Measurements from ENCODE around the gene NSL1.
A peak's percentile ranks its signal among the peaks of the same experiment; 100 is the strongest.
"Not testable (repeated sequence)": the region's sequence is repeated elsewhere in the genome, so short reads cannot be mapped to it uniquely, and the experiment has no call there.

Gene NSL1

DNA sequence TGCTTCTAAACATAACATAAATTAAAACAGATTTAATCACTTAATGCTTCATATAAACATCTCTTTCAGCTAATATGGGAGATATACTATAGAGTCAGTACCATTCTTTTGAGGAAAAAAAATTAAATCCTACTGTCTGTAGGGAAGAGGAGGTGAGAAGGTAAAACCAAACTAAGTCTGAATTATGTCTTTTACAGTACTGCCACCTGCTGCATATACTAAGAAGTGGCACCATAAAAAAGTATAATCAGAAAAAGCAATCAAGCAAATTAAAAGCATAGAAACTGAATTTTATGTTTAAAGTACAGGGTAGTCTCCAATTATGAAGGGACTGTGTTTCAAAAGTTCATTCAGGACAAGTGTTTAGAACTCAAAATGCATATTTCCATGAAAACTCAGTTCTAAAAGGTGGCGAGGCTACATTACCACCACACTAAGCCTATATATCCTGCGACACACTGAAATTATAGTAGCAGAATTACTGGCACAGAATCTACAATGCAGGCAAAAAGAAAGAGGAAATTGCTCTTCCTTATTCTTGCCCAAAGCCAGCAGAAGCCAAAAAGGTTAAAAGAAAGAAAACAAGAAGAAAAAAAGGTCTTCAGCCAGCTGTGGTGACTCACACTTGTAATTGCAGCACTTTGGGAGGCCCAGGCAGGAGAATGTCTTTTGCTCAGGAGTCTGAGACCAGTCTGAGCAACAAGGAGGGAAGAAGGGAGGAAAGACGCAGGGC lies 9.0 kb downstream of the NSL1 start:
- DNase-seq: peak; percentile 28

DNA sequence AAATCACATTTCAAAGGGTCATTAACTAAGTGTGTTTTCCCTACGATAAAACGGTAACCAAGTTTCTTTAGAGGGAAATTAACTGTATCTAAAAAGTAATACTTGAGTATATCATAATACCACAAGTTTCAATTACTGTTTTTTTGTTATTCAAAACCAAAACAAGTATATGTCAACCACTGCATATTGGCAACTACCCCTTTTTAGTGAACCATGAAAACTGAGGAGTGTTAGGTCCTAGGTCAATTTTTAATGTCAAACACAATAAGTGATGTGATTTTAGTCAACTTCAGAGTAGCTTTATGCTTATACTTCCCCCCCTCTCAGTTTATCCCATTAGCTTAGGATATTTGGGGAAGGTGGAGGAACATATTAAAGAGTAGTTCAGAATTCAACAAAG lies 10.4 kb downstream of the NSL1 start:
- DNase-seq: no peak

DNA sequence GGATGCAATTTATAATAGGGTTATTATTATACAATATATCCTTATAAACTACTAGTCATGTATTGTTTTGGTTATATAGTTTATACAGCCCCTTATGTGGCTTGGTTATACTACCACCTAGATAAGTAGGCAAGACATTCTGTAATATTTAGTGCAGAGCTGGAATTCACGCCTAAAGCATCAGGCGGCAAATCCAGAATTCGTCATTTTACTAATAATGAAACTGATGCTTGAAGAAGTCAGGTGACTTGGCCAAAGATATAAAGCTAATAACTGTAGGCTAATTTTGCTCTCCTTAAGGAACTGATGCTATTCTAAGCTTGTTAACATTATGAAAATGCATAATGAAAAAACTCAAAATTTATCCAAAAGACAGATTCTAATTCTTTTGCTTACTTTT lies 10.8 kb downstream of the NSL1 start:
- DNase-seq: no peak

DNA sequence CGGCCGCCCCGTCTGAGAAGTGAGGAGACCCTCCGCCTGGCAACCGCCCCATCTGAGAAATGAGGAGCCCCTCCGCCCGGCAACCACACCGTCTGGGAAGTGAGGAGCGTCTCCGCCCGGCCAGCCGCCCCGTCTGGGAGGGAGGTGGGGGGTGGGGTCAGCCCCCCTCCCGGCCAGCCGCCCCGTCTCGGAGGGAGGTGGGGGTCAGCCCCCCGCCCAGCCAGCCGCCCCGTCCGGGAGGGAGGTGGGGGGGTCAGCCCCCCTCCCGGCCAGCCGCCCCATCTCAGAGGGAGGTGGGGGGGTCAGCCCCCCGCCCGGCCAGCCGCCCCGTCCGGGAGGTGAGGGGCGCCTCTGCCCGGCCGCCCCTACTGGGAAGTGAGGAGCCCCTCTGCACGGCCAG lies 12.5 kb downstream of the NSL1 start:
- not testable (repeated sequence) for DNase-seq

DNA sequence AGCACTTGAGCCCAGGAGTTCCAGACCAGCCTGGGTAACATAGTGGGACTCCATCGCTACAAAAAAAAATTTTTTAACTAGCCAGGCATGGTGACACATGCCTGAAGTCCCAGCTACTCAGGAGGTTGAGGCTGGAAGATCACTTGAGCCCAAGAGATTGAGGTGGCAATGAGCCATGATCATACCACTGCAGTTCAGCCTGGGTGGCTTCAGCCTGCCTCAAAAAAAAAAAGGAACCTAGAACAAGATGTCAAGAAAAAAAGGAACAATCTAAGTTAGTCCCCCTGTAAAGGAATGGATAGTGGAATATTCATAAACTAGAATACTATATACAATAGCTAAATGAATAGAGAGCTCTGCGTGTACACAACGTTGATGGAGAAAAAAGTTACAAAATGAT lies 14.4 kb downstream of the NSL1 start:
- no peak for DNase-seq

DNA sequence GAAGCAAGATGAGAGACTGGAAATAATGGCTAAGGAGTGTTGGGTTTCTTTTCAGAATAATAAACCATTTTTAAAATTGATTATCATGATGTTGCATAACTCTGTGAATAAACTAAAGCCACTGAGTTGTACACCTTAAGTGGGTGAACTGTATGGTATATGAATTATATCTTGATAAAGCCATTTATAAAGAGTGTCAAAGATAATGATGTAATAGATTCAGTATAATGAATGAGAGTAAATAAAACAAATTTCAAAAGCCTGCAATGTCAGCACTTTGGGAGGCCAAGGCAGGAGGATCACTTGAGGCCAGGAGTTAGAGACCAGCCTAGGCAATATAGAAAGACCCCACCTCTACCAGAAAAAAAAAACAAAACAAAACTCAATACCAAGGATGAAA lies 16.3 kb downstream of the NSL1 start:
- no peak for DNase-seq

DNA sequence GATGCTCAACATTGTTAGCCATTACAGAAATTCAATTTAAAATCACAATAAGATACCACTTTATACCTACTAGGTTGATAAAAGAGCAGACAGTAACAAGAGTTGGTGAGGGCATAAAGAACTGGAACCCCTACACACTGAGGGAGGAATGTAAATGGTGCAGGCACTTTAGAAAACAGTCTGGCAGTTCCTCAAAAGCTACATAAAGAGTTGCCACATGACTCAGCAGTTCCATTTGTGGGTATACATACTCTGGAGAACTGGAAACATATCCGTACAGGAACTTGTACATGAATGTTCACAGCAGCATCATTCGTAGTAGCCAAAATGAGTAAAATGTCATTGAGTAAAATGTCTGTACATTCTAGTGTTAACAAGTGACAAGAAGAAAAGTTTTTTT lies 17.0 kb downstream of the NSL1 start:
- DNase-seq: peak; percentile 51

DNA sequence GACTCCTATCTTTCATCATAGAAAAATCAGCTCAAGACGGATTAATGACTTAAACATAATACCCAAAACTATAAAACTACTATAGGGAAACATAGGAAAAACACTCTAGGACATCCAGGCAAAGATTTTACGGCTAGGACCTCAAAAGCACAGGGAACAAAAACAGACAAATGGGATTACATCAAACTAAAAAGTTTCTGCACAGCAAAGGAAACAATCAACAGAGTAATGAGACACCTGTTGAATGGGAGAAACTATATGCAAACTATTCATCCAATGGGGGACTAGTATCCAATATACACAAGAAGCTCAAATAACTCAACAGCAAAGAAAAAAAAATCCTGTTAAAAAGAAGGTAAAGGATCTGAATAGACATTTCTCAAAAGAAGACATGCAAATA lies 18.6 kb downstream of the NSL1 start:
- DNase-seq: no peak

DNA sequence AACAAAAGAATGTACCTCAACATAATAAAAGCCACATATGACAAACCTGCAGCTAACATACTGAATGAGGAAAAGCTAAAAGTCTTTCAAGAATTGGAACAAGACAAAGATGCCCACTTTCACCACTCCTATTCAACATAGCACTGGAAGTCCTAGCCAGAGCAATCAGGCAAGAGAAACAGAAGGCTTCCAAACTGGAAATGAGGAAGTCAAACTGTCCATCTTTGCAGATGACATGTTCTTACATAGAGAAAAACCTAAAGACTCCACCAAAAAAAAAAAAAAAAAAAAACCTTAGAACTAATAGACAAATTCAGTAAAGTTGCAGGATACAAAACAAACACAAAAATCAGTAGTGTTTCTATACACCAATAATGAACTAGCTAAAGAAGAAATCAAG lies 20.2 kb downstream of the NSL1 start:
- DNase-seq: no peak

DNA sequence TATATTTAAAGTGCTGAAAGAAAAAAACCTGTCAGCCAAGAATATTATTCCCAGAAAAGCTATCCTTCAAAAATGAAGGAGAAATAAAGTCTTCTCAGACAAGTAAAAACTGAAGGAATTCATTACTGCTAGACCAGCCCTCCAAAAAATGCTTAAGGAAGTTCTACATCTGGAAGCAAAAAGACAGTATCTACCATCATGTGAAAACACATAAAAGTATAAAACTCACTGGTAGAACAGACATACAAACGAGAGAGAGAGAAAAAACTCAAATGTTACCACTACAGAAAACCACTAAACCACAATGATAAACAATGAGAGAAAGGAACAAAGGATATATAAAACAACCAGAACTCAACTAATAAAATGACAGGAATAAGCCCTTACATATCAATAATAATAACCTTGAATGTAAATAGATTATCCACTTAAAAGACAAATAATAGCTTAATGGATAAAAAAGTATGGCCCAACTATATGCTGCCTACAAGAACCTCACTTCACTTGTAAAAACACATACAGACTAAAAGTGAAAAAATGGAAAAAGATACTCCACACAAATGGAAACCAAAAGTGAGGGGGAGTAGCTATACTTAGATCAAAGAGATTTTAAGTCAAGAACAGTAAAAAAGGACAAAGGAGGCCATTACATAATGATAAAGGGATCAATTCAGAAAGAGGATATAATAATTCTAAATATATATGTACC lies 22.0 kb downstream of the NSL1 start:
- no peak for DNase-seq

DNA sequence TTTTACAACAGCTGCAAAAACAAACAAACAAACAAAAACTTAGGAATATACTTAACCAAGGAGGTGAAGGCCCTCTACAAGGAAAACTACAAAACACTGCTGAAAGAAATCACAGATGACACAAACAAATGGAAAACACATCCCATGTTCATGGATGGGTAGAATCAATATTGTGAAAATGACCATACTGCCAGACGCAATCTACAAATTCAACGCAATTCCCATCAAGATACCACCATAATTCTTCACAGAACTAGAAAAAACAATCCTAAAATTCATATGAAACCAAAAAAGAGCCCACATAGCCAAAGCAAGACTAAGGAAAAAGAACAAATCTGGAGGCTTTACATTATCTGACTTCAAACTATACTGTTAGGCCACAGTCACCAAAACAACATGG lies 24.8 kb downstream of the NSL1 start:
- not testable (repeated sequence) for DNase-seq

DNA sequence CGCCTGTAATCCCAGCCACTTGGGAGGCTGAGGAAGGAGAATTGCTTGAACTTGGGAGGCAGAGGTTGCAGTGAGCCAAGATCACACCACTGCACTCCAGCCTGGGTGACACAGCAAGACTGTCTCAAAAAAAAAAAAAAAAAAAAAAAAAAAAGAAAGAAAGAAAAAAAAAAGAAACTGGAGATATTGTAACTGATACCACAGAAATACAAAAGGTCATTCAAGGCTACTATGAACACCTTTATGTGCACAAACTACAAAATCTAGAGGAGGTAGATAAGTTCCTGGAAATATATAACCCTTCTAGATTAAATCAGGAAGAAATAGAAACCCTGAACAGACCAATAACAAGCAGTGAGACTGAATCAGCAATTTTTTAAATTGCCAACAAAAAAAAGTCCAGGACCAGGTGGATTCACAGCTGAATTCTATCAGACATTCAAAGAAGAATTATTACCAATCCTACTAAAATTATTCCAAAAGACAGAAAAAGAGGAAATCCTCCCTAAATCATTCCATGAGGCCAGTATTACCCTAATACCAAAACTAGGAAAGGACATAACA lies 26.8 kb downstream of the NSL1 start:
- DNase-seq: not testable (repeated sequence)

DNA sequence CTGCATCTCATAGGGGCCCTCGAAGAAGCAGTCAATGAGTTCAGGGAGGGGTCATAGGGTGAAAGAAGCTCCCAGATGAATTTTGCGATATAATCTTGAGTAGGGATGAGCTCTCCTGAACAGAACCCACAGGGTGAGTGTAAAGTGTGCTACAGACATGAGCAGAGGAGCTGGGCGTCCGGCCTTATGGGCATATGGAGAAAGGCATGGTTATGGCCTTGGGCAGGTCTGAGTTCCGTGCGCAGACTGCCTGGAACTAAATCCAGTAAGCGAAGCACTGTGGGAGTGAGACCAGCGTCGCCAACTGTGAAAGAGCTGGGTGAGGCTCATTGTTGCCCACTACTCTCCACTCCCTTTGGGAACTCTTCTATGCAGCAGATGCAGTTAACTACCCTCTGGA lies 28.7 kb downstream of the NSL1 start:
- DNase-seq: no peak

DNA sequence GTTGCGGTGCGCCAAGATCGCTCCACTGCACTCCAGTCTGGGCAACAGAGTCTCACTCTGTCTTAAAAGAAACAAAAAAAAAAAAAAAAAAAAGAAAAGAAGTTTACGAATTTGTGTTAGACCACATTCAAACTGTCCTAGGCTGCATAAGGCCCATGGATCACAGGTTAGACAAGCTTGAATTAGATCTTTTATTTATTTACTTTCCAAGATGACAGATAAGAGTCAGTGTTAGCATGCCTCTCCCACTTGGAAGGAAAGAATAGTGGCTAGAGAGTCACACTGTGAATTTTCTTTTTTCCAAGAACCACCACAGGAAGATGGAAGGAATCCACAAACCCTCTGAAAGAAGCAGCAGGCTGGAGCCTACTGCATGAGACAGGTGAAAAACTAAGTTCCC lies 29.3 kb downstream of the NSL1 start:
- DNase-seq: no peak

DNA sequence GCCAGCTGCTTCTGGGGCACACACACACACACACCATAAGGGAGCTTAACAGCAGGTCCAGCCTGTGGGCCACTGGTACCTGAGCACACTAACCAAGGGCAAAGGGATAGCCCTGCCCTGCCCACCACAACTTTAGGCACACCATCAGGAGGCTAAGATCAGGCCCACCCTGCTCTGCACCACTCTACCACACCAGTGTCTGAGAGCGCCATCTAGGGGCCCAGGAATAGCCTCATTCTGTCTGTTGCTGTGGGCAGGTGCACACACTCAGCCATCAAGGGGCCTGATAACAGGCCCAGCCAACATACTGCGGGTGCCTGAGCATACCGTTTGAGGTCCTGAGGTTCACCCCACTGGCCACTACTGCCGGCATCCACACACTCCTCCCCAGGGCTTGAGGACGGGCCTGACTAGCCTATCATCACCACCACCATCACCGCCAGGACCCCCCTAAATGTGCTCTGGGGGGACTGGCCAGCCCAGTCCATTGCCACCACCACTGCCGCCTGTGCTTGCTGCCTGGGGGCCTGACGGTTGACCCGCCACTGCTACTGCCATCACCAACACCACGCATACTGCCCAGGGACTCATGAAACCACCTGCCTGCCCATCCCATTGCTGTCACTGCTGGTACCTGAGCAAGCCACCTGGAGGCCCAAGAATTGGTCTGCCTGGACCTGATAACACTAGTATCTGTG lies 31.3 kb downstream of the NSL1 start:
- DNase-seq: no peak

DNA sequence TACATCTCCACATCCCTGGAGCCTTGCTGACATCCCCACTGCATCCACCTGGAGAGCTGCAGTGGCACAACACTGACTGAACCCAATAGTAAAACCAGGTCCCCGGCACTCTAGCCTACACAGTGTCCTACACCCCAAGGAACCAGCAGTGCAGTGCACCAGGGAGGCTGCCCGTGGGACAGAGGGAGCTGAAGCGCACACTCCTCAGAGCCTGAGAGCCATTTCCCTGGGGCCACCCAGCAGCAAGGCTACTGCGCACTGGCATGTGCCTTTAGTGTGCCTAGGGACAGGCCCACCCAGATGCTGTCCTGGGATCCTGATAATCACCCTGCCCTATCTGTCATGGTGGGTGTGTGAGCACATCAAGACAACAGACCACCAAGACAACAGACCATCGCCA lies 31.9 kb downstream of the NSL1 start:
- DNase-seq: no peak

DNA sequence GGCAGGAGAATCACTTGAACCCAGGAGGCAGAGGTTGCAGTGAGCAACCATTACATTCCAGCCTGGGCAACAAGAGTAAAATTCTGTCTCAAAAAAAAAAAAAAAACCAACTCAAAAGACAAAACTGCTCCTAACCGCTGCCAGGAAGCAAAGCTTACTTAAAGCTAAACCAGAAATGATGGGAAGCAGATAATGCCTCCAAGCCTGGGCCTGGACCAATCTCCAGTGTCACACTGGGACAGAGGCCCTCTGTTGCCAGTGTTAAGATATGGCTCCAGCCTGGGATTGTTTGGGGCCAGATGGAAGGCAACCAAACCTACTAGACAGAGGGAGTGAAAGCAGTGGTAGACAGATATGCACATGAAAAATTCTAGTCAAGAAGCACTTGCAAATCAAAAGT lies 36.9 kb downstream of the NSL1 start:
- no peak for DNase-seq

DNA sequence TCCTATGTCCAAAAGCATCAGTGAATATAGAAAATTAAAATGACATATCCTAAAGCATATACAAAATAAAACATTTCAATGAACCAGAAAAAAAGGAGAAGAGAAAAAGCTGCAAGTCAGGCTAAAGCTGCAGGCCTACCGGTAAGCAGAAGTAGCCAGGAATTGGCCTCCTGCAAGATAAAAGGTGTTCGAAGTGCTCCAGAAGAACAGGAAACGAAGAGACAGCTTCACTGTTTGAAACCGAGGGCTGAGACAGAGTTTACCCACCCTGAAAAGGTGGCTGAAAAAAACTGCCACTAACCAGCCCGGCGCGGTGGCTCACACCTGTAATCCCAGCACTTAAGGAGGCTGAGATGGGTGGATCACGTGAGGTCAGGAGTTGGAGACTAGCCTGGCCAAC lies 37.4 kb downstream of the NSL1 start:
- no peak for DNase-seq

DNA sequence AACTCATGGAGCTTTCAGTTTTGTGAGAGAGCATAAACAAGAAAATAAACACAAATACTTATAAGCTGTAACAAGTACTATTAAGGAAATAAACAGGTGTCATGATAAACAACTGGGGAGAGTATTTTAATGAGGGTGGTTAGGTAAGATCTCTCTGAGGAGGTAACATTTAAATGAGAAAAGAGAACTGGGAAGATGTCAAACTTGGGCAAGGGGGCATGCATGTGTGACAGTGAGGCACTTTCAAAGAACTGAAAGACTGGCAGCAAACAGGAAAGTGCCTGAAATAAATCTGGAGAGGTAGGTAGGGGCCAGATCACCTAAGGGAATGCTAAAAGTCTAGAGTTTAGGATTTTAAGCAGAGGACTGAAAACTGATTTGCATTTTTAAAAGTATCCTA lies 37.8 kb downstream of the NSL1 start:
- no peak for DNase-seq

DNA sequence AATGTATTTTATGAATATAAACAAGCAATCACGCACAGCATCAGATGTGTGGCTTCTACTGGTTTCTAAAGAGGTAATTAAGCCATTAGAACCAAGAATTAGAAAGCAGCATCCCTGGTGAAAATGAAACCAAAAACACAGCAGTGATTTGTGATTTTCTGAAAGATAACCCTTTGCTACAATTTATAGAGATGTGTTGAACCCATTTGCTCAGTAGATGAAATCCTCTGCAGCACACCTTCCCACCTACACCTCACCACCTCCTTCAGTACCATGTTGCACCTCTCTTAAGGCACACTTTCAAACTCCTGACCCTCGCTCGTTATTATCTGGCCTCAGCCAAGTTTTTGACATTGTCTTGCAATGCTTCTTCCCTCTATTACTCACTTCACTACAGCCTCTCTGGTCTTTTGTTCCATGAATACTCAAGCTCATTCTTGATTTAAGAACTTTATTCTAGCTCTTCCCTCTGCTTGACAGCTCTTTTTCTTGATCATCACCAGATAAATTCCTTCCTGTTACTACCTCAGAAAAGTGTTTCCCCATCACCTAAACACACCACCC lies 38.6 kb downstream of the NSL1 start:
- DNase-seq: no peak

DNA sequence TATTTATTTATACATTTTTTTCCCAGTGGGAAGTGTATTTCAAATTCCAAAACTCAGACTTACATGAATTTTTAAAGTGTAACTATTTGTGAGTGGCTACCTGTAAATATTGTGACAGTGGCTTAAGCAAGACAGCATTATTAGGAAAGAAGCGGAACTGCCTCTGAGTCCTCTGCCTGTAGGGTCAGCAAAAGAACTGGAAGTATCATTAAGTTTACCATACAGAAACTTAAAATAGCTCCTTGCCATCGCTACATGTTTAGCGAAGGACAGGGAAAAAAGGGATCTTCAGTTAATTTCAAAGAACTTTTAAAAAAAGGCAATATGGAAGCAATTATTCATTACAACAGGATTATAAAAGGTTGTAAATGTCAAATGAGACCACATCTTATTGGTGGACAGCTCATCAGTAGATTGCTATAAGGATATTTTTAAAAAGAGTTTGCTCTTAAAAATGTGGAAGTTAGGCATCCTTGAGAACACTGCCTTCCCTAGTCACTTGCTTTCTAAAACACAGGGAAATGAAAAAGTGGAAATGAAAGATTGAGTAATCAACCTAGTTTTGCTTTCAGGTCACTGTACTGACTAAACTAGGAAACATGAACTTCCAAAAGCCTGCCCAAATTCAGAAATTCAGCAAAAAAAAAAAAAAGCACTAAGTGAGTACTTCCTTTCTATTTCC lies 39.2 kb downstream of the NSL1 start:
- no peak for DNase-seq

DNA sequence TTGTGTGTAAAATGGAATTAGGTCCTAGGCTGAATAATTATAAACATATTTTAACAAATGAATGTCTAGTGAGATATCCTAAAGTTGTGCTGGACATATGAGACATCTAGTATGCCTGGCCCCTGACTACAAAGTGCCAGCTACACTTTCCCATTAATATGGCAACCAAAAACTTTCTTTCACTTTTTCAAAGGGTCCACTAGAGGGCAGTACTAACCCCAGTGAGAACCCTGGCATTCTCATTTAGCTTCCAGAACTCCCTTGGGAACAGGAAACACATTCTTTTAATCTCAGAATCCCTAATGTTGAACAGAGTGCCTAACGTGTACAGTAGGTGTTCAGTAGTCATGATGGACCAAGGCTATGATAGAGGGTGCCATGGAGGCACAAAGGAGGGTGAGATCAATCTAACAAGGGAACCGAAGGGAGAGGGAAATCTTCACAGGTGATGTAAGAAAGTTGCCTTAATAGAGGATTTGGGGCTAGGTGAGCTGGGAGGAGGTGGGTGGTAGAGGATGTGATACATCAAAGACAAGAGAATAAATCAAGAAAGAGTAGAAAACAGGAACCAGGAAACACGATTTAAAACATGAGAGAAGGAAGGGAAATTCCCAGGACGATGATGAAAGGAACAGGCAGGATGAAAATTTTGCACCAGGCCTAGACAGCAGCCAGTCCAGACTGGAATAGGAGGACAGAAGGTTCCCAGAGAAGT lies 41.6 kb downstream of the NSL1 start:
- peak; percentile 86 for DNase-seq

Measured in fibroblast of skin of back (primary cell).